Astrocyte of the cerebellum (primary cell): Measurements from ENCODE around the gene SORCS3.

Source experiments
- DNase-seq: peaks from one replicate; pipeline ENCODE4 v3.0.0-alpha.2; 2011; ENCODE audit warnings: low read depth
- H3K4me3 ChIP-seq: 2 replicates; pipeline ENCODE4 v1.5.1; 2011; ENCODE audit warnings: mild to moderate bottlenecking, low read depth, low read length, moderate library complexity
- CTCF ChIP-seq: IDR thresholded peaks from 2 replicates; pipeline ENCODE4 v1.5.1; 2012; ENCODE audit warnings: low read length, low read depth, moderate library complexity, mild to moderate bottlenecking; ENCODE audit errors: missing control alignments
- in situ Hi-C: cut with HindIII; loops from 2 replicates; pipeline ENCODE4 v1.10.0; 2017; ENCODE audit warnings: low sequenced_read_pairs

Gene SORCS3

DNA sequence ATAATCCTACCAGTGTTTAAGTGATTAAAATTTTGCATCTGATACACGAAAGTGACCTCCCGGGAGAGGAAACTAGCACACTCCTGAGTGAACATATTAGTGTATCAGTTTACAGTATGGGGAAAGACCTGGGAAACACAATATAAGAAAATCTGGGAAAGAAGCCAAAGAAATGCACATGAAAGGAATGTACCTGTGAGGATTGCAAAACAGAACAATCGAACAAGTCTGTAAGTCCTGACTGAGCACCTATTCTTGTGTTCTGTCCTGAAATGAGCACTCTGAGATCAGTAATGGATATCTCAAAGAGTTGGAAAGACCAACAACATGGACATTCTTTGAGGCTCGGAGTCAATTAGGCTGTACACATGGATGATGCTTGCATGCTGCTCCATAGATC, 554.7 kb downstream of the SORCS3 start:
- in situ Hi-C loops = no loop called here
- TF ChIP-seq CTCF = no peak

DNA sequence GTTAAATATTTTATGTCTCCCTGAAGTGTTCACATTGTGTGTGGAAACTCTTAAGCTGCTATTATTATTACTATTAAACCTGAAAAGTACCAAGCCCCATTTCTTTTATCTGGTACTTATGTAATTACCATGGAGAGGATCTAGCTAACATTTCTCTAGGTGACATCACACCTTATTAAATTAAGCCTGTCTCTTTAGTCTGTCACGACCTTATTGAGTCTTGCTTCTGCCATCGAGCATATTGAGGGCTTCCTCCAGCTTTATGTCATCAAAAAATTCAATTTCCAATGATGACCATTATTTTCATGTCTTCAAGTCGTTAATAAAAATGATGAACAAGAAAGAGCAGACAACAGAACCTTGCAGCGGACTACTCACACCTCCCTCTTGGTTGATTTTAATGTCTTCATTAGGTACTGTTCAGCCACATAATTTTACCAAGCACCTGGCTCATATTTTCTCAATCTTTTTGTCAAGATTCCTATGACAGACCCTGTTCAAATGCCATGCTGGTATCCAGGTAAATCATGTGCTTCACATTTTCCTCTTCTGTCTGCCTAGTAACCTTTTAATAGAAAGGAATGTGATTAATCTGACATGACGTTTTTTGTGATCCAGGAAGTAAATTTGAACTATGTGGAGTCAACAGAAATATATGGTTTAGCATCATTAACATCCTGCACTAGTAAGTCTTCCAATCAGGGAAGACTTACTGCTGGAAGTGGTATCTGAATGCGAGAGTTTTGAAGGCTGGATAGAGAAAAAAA, 556.7 kb downstream of the SORCS3 start:
- no peak for TF ChIP-seq CTCF
- DNase-seq = no peak
- no peak overlapping the region for H3K4me3 ChIP-seq
- in situ Hi-C loops = no loop called here

More for the DNA sequence above, 554.7 kb downstream of the SORCS3 start:
- DNase-seq = no peak
- no peak overlapping the region for H3K4me3 ChIP-seq

GRCh38 chr10:105206616-105207015, 565.5 kb downstream of the SORCS3 start:
- no peak for TF ChIP-seq CTCF
- no peak for DNase-seq
- in situ Hi-C loops = no loop called here
- H3K4me3 ChIP-seq = no peak overlapping the region

DNA sequence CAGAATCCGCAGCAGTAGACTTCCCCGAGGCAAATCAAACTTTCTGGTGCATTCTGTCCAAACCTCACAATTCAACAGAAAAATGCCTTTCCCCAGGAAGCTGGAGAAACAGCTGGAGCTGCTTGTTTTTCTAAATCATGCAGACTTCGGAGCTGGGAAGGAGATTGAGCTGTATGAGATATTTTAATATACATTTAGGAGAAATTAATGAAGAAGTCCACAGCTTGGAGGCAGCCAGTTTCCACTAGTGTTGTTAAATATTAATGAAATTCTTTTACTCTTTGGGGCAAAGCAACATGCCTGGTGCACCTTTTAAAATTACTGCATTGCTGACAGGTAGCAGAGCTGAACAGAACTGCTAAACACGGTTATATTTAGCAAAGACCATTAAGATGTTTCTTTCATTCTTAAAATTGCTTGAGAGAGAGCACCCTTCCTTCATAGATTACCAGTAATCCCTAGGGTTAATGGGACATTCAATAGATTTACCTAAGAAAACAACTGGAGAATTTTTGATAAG, 566.4 kb downstream of the SORCS3 start:
- in situ Hi-C loops = no loop called here
- H3K4me3 ChIP-seq = no peak overlapping the region
- DNase-seq = no peak
- TF ChIP-seq CTCF = no peak

- no peak for TF ChIP-seq CTCF
- DNase-seq = no peak
- in situ Hi-C loops = no loop called here
Measured at GRCh38 chr10:105210546-105210945, 569.5 kb downstream of the SORCS3 start.

GRCh38 chr10:105237685-105238084, 596.6 kb downstream of the SORCS3 start:
- in situ Hi-C loops = no loop called here

More at GRCh38 chr10:105210546-105210945, 569.5 kb downstream of the SORCS3 start:
- no peak overlapping the region for H3K4me3 ChIP-seq

More at GRCh38 chr10:105237685-105238084, 596.6 kb downstream of the SORCS3 start:
- DNase-seq = no peak
- no peak for TF ChIP-seq CTCF
- no peak overlapping the region for H3K4me3 ChIP-seq
